ENCODE results near the gene LYSMD3. TPM values are rescaled to one million over a fixed set of nuclear protein-coding genes. Genes with fewer than 3 reads are reported as not detected.

LYSMD3 gene
- total RNA-seq, 3 donors from 2014 or later (not counting 1 experiment from before 2014, with no cell fraction given) = 15.2 to 27.9 (median 19.5) TPM

DNA sequence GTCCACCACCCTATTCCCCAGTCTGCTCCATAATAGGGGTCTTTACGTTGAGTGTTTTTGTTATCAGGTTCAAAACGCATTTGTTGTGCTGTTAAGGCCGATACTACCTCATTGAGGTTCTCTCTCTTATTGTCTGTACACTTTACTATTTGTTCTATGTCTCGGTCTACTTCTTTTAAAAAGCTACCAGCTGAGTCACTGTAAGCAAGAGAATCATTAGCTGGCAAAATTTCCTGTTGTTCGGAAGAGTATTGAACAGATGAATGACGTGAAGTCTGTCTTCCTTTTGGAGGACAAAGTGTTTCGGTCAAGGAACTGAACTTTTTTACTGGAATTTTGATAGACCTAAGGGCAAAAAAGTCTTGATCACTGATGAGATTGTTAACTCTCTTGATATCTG lies 10.3 kb downstream of the LYSMD3 start:
- H3K9me3 Mint-ChIP-seq = no peaks in the 10 kb centered on the region
- no peaks in the 10 kb centered on the region for H3K9me3 ChIP-seq (ENCODE audit: control insufficient read depth, insufficient read depth, low read length)
- peaks cover 42% of the 10 kb centered on the region for H3K36me3 ChIP-seq (ENCODE audit: control insufficient read depth, insufficient read depth, low read length)
- TF ChIP-seq, protein P1, sequence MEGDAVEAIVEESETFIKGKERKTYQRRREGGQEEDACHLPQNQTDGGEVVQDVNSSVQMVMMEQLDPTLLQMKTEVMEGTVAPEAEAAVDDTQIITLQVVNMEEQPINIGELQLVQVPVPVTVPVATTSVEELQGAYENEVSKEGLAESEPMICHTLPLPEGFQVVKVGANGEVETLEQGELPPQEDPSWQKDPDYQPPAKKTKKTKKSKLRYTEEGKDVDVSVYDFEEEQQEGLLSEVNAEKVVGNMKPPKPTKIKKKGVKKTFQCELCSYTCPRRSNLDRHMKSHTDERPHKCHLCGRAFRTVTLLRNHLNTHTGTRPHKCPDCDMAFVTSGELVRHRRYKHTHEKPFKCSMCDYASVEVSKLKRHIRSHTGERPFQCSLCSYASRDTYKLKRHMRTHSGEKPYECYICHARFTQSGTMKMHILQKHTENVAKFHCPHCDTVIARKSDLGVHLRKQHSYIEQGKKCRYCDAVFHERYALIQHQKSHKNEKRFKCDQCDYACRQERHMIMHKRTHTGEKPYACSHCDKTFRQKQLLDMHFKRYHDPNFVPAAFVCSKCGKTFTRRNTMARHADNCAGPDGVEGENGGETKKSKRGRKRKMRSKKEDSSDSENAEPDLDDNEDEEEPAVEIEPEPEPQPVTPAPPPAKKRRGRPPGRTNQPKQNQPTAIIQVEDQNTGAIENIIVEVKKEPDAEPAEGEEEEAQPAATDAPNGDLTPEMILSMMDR (IDR thresholded peaks at IDR 0.05) = no peak
- H3K27me3 Mint-ChIP-seq (ENCODE audit: low read depth in 2 of 2) = no peaks in the 10 kb centered on the region
- no peak overlapping the region for H3K27ac ChIP-seq (ENCODE audit: low read length)
- H3K27ac Mint-ChIP-seq = peak overlapping the region; percentile 5 to 64
- DNase-seq (no peak), ATAC-seq (no peak)
- no peak overlapping the region for H3K4me3 Mint-ChIP-seq
- H3K27me3 ChIP-seq (ENCODE audit: control insufficient read depth, insufficient read depth, low read length) = no peaks in the 10 kb centered on the region
- no peak overlapping the region for H3K4me3 ChIP-seq (ENCODE audit: low read length)
- peaks cover 21% of the 10 kb centered on the region for H3K36me3 Mint-ChIP-seq
- intact Hi-C loops (cut with micrococcal nuclease) = no loop called here
- no peaks in the 10 kb centered on the region for H3K4me1 ChIP-seq (ENCODE audit: control insufficient read depth, insufficient read depth, low read length)
- 98% methylated on average over 6 of the region's 7 CpGs for WGBS (ENCODE audit: insufficient coverage)
- peaks cover 18 to 19% of the 10 kb centered on the region in 2 donors for H3K4me1 Mint-ChIP-seq

DNA sequence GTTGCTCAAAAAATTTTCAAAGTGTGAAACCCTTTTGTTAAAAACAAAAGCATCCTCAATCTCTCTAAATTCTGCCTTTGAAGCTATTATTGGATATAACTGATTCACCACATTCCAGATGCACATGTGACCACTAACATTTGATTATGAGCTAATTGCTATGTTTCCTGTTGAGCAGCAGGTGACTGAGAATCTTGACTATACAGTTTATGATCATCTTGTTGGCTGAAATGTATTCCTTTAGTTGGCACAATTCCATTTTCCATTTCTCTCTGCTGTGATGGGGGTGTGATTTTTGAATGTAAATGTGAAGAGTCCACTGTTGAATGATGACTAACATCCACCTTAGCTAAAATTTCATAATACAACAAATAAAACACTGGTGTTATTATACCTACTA lies 10.7 kb downstream of the LYSMD3 start:
- Histone ChIP-seq H3K4me3 (ENCODE audit: low read length) (no peak overlapping the region), H3K4me1 (ENCODE audit: control insufficient read depth, insufficient read depth, low read length) (no peaks in the 10 kb centered on the region), H3K27ac (ENCODE audit: low read length) (no peak overlapping the region), H3K9me3 (ENCODE audit: control insufficient read depth, insufficient read depth, low read length) (no peaks in the 10 kb centered on the region), H3K36me3 (ENCODE audit: control insufficient read depth, insufficient read depth, low read length) (peaks cover 38% of the 10 kb centered on the region), H3K27me3 (ENCODE audit: control insufficient read depth, insufficient read depth, low read length) (no peaks in the 10 kb centered on the region)
- TF ChIP-seq, protein P1 (IDR thresholded peaks at IDR 0.05) = no peak
- Mint-ChIP-seq H3K27ac (peak overlapping the region; percentile 5 to 64), H3K9me3 (no peaks in the 10 kb centered on the region), H3K4me3 (no peak overlapping the region), H3K27me3 (ENCODE audit: low read depth in 2 of 2) (no peaks in the 10 kb centered on the region), H3K4me1 (peaks cover 18 to 19% of the 10 kb centered on the region in 2 donors), H3K36me3 (peaks cover 21% of the 10 kb centered on the region)
- ATAC-seq (no peak), DNase-seq (no peak)
- intact Hi-C loops (cut with micrococcal nuclease) = no loop called here

DNA sequence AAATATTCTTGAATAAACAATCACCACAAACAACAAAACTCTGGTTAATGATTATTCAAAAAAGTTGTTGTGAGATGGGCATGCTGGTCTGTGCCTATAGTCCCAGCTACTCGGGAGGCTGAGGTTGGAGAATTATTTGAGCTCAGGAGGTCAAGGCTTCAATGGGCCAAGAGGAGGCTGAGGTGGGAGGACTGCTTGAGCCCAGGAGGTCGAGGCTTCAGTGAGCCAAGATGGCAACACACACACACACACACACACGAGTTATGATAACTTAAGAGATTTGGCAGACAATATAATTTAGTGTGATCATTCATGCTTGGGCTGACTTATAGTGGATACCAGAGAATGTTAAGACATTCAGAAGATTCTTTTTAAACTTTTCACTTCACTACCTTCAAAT lies 14.9 kb downstream of the LYSMD3 start:
- 100% methylated on average over 1 of the region's 3 CpGs for WGBS (ENCODE audit: insufficient coverage)
- TF ChIP-seq, protein P1 (IDR thresholded peaks at IDR 0.05) = no peak
- no peak for ATAC-seq
- Histone ChIP-seq H3K27me3 (ENCODE audit: control insufficient read depth, insufficient read depth, low read length) (no peaks in the 10 kb centered on the region), H3K4me1 (ENCODE audit: control insufficient read depth, insufficient read depth, low read length) (no peaks in the 10 kb centered on the region), H3K4me3 (ENCODE audit: low read length) (no peak overlapping the region), H3K36me3 (ENCODE audit: control insufficient read depth, insufficient read depth, low read length) (peaks cover 10% of the 10 kb centered on the region), H3K9me3 (ENCODE audit: control insufficient read depth, insufficient read depth, low read length) (no peaks in the 10 kb centered on the region), H3K27ac (ENCODE audit: low read length) (no peak overlapping the region)
- intact Hi-C loops (cut with micrococcal nuclease) = no loop called here
- Mint-ChIP-seq H3K36me3 (peaks cover 13% of the 10 kb centered on the region), H3K27me3 (ENCODE audit: low read depth in 2 of 2) (no peaks in the 10 kb centered on the region), H3K27ac (peak overlapping the region in 1 of 2 donors; percentile 24), H3K4me3 (no peak overlapping the region), H3K4me1 (peaks cover 10 to 12% of the 10 kb centered on the region in 2 donors), H3K9me3 (no peaks in the 10 kb centered on the region)
- no peak for DNase-seq

DNA sequence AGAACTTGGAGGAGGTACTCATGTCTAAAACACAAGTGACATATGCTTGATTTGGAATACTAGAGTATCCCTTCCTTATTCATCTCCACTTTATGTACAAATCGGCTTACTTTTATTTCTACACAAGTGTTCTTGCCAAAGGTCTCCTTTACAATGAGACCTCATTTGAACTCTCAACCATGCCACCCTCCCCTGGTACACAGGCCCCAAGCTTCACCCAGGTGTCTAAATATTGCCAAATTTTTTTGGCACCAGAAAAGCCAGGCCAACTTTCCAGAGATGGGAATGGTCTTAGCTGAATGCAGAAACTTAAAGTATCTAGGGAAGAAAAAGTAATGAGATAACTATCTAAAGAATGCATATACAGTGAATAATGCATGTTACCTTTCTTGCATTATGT lies 18.9 kb downstream of the LYSMD3 start:
- Mint-ChIP-seq H3K27ac (no peak overlapping the region), H3K4me3 (no peak overlapping the region), H3K36me3 (no peaks in the 10 kb centered on the region), H3K4me1 (peaks cover 0 to 4% of the 10 kb centered on the region in 2 donors), H3K27me3 (ENCODE audit: low read depth in 2 of 2) (no peaks in the 10 kb centered on the region), H3K9me3 (no peaks in the 10 kb centered on the region)
- ATAC-seq = no peak
- H3K36me3 ChIP-seq (ENCODE audit: control insufficient read depth, insufficient read depth, low read length) = no peaks in the 10 kb centered on the region
- TF ChIP-seq, protein P1 (IDR thresholded peaks at IDR 0.05) = no peak
- no peak for DNase-seq
- H3K27me3 ChIP-seq (ENCODE audit: control insufficient read depth, insufficient read depth, low read length) = no peaks in the 10 kb centered on the region
- no peak overlapping the region for H3K4me3 ChIP-seq (ENCODE audit: low read length)
- intact Hi-C loops (cut with micrococcal nuclease) = no loop called here
- 100% methylated on average over 1 of the region's 1 CpG for WGBS (ENCODE audit: insufficient coverage)
- no peaks in the 10 kb centered on the region for H3K9me3 ChIP-seq (ENCODE audit: control insufficient read depth, insufficient read depth, low read length)
- no peaks in the 10 kb centered on the region for H3K4me1 ChIP-seq (ENCODE audit: control insufficient read depth, insufficient read depth, low read length)
- H3K27ac ChIP-seq (ENCODE audit: low read length) = no peak overlapping the region
